ENCODE data around the gene GJD4. TPM values are rescaled to one million over a fixed set of nuclear protein-coding genes. Genes with fewer than 3 reads are reported as not detected.

GJD4 gene
- total and polyA plus RNA-seq, 10 of the 15 experiments (the other 5 are each of a cell fraction or from before 2014, with no cell fraction given): not detected

DNA sequence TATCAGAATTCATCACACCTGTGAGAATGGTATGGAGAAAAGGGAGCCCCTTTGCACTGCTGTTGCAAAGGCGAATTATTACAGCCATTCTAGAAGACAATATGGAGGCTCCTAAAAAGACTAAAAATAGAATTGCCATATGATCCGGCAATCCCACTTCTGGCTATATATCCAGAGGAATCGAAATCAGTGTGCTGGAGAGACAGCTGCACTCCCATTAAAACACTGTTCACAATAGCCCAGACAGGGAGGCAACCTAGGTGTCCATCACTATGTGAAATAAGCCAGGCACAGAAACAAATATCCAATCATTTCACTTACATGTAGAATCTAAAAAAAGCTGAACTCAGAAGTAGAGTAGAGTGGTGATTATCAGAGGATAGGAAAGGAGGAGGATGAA lies 26.0 kb upstream of the GJD4 start:
- intact Hi-C loops (cut with micrococcal nuclease; ENCODE audit: unreplicated experiment) (no loop called here), in situ Hi-C loops (cut with MboI) (no loop called here)
- Histone ChIP-seq H3K79me2 (ENCODE audit: control insufficient read depth, insufficient read depth, low read length) (no peaks in the 10 kb centered on the region), H3K9me3 (replicated peaks; ENCODE audit: control insufficient read depth, insufficient read depth, low read length) (no peaks in the 10 kb centered on the region), H3K27me3 (replicated peaks in 1 of 2; ENCODE audit: control insufficient read depth in 2 of 2, insufficient read depth in 2 of 2, low read length in 1 of 2) (no peaks in the 10 kb centered on the region), H2AFZ (ENCODE audit: control insufficient read depth, low read depth, low read length) (no peak overlapping the region), H3K27ac (ENCODE audit: control insufficient read depth, insufficient read depth) (no peak overlapping the region), H3K4me3 (no peak overlapping the region), H3K4me1 (ENCODE audit: control insufficient read depth, insufficient read depth, low read length) (no peaks in the 10 kb centered on the region), H3K36me3 (ENCODE audit: control insufficient read depth in 2 of 2, insufficient read depth in 2 of 2, low read length in 1 of 2) (no peaks in the 10 kb centered on the region; a peak in 1 of 4 replicates), H4K20me1 (ENCODE audit: control insufficient read depth, insufficient read depth) (no peaks in the 10 kb centered on the region), H3K9ac (ENCODE audit: control insufficient read depth, insufficient read depth, low read length) (no peak overlapping the region), H3K4me2 (ENCODE audit: control insufficient read depth, insufficient read depth) (no peak overlapping the region)
- TF ChIP-seq HDAC6 (IDR thresholded peaks at IDR 0.05; ENCODE audit: unreplicated experiment) (no peak), BRCA1 (IDR thresholded peaks at IDR 0.05; ENCODE audit: low read depth, low read length) (no peak), YBX1 (IDR thresholded peaks at IDR 0.05) (no peak), NFXL1 (IDR thresholded peaks at IDR 0.05; ENCODE audit: borderline replicate concordance) (no peak)
- DNase-seq (ENCODE audit: low read depth, low spot score) (no peak), ATAC-seq (no peak), FAIRE-seq (no peak)
- SMC1A ChIA-PET (ENCODE audit: uncharacterized antibody, unreplicated experiment): interaction anchor here (1.1 kb wide), 2 partner anchors 12 to 35 kb away, joined by 3 read pairs; no protein-coding TSS in a partner anchor
- BruUV-seq (replicated peaks): no TSS peak
- POLR2A ChIA-PET: interaction anchor here (0.6 kb wide), 1 partner anchor 482 kb away, joined by 6 read pairs; no protein-coding TSS in a partner anchor
- CTCF ChIA-PET: interaction anchor here (0.9 to 1.7 kb wide), 3 partner anchors 16 to 307 kb away, joined by 3 to 8 read pairs (median 5); no protein-coding TSS in a partner anchor
- RAD21 ChIA-PET (ENCODE audit: unreplicated experiment): interaction anchor here (0.9 kb wide), 1 partner anchor 339 kb away, joined by 3 read pairs; no protein-coding TSS in a partner anchor
- 61% methylated on average over 3 of the region's 3 CpGs for WGBS (ENCODE audit: insufficient coverage, insufficient replicate concordance, low lambda C conversion rate, missing lambda C conversion rate)

DNA sequence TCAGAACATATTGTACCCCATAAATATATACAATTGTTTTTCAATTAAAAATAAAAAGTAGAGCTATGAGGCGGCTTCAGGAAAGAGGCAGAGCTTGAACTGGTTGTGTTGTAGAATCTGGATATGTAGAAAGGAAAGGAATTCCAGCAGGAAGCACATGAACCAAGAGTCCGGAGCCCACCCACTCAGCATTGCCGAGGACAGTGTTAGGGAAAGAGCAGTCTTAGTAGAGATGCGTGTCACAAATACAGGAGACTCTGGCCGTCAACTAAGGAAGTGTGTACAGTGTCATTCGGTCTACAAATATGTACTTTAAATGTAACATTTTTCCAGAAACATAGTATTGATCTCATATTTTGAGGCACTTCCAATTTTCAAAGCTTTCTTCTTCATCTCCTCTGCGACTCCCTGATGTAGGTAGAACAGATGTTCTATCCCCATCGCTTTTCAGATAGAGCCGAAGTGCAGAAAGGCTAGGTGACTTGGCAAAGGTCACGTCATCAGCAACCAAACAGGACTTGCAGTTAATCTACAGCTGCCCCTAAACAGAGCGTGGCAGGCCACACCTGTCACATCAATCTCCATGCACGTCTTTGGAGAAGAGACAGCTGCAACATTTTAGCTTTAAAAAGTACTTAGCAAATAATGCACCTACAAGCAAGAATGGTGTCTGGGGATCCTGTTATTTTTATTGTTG lies 25.3 kb upstream of the GJD4 start:
- intact Hi-C loops (cut with micrococcal nuclease; ENCODE audit: unreplicated experiment) (no loop called here), in situ Hi-C loops (cut with MboI) (no loop called here)
- RAD21 ChIA-PET (ENCODE audit: unreplicated experiment): interaction anchor here (0.9 kb wide), 1 partner anchor 340 kb away, joined by 3 read pairs; no protein-coding TSS in a partner anchor
- Histone ChIP-seq H3K4me2 (ENCODE audit: control insufficient read depth, insufficient read depth) (no peak overlapping the region), H4K20me1 (ENCODE audit: control insufficient read depth, insufficient read depth) (no peaks in the 10 kb centered on the region), H3K4me3 (no peak overlapping the region), H3K9me3 (replicated peaks; ENCODE audit: control insufficient read depth, insufficient read depth, low read length) (no peaks in the 10 kb centered on the region), H3K79me2 (ENCODE audit: control insufficient read depth, insufficient read depth, low read length) (no peaks in the 10 kb centered on the region), H3K27ac (ENCODE audit: control insufficient read depth, insufficient read depth) (no peak overlapping the region), H3K4me1 (ENCODE audit: control insufficient read depth, insufficient read depth, low read length) (no peaks in the 10 kb centered on the region), H3K27me3 (replicated peaks in 1 of 2; ENCODE audit: control insufficient read depth in 2 of 2, insufficient read depth in 2 of 2, low read length in 1 of 2) (no peaks in the 10 kb centered on the region), H3K9ac (ENCODE audit: control insufficient read depth, insufficient read depth, low read length) (no peak overlapping the region), H3K36me3 (ENCODE audit: control insufficient read depth in 2 of 2, insufficient read depth in 2 of 2, low read length in 1 of 2) (no peaks in the 10 kb centered on the region), H2AFZ (ENCODE audit: control insufficient read depth, low read depth, low read length) (no peak overlapping the region)
- no peak for ATAC-seq
- 48% methylated on average over 12 of the region's 12 CpGs for WGBS (ENCODE audit: insufficient coverage, insufficient replicate concordance, low lambda C conversion rate, missing lambda C conversion rate)
- CTCF ChIA-PET: interaction anchor here (0.6 to 1.6 kb wide), 5 partner anchors 9 to 631 kb away, joined by 3 to 8 read pairs (median 3); no protein-coding TSS in a partner anchor
- SMC1A ChIA-PET (ENCODE audit: uncharacterized antibody, unreplicated experiment): interaction anchor here (1.3 kb wide), 1 partner anchor 17 kb away, joined by 4 read pairs; no protein-coding TSS in a partner anchor
- POLR2A ChIA-PET: no interaction called here
- no TSS peak for BruUV-seq (replicated peaks)
- no peak for FAIRE-seq
- no peak for DNase-seq (ENCODE audit: low read depth, low spot score)
- TF ChIP-seq KLF5 (IDR thresholded peaks at IDR 0.05; ENCODE audit: partially characterized antibody): no peak
- no peak for TF ChIP-seq ZNF24 (IDR thresholded peaks at IDR 0.05)
- TF ChIP-seq NBN (IDR thresholded peaks at IDR 0.05): no peak
- TF ChIP-seq, protein P1, sequence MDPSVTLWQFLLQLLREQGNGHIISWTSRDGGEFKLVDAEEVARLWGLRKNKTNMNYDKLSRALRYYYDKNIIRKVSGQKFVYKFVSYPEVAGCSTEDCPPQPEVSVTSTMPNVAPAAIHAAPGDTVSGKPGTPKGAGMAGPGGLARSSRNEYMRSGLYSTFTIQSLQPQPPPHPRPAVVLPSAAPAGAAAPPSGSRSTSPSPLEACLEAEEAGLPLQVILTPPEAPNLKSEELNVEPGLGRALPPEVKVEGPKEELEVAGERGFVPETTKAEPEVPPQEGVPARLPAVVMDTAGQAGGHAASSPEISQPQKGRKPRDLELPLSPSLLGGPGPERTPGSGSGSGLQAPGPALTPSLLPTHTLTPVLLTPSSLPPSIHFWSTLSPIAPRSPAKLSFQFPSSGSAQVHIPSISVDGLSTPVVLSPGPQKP (IDR thresholded peaks at IDR 0.05; ENCODE audit: low read depth, low read length): no peak
- TF ChIP-seq SREBF1 (IDR thresholded peaks at IDR 0.05; ENCODE audit: low read length): no peak
- TF ChIP-seq, protein P2, sequence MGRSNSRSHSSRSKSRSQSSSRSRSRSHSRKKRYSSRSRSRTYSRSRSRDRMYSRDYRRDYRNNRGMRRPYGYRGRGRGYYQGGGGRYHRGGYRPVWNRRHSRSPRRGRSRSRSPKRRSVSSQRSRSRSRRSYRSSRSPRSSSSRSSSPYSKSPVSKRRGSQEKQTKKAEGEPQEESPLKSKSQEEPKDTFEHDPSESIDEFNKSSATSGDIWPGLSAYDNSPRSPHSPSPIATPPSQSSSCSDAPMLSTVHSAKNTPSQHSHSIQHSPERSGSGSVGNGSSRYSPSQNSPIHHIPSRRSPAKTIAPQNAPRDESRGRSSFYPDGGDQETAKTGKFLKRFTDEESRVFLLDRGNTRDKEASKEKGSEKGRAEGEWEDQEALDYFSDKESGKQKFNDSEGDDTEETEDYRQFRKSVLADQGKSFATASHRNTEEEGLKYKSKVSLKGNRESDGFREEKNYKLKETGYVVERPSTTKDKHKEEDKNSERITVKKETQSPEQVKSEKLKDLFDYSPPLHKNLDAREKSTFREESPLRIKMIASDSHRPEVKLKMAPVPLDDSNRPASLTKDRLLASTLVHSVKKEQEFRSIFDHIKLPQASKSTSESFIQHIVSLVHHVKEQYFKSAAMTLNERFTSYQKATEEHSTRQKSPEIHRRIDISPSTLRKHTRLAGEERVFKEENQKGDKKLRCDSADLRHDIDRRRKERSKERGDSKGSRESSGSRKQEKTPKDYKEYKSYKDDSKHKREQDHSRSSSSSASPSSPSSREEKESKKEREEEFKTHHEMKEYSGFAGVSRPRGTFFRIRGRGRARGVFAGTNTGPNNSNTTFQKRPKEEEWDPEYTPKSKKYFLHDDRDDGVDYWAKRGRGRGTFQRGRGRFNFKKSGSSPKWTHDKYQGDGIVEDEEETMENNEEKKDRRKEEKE (IDR thresholded peaks at IDR 0.05): no peak
- TF ChIP-seq ASH2L (IDR thresholded peaks at IDR 0.05; ENCODE audit: borderline replicate concordance, low read depth): no peak
